Measurements from ENCODE around the gene RAD9B.

RAD9B gene

GRCh38 chr12:110530511-110530910, 28.4 kb downstream of the RAD9B start:
- TF ChIP-seq CTCF (IDR thresholded peaks at IDR 0.05), result no peak
- H3K27ac ChIP-seq, result no peak overlapping the region
- no peak overlapping the region for H3K4me3 ChIP-seq
- DNase-seq (ENCODE audit: low spot score), result no peak

GRCh38 chr12:110531741-110532333, 29.7 kb downstream of the RAD9B start:
- H3K4me3 ChIP-seq, result no peak overlapping the region
- no peak overlapping the region for H3K27ac ChIP-seq
- no peak for TF ChIP-seq CTCF (IDR thresholded peaks at IDR 0.05)
- DNase-seq (ENCODE audit: low spot score), result no peak

- TF ChIP-seq CTCF (IDR thresholded peaks at IDR 0.05), result no peak
- Histone ChIP-seq H3K27ac (no peak overlapping the region), H3K4me3 (no peak overlapping the region)
- no peak for DNase-seq (ENCODE audit: low spot score)
Measured at GRCh38 chr12:110532644-110533043, 30.5 kb downstream of the RAD9B start.

- Histone ChIP-seq H3K4me3 (no peak overlapping the region), H3K27ac (no peak overlapping the region)
- TF ChIP-seq CTCF (IDR thresholded peaks at IDR 0.05), result no peak
- DNase-seq (ENCODE audit: low spot score), result no peak
Measured at GRCh38 chr12:110533607-110534006, 31.5 kb downstream of the RAD9B start.

- Histone ChIP-seq H3K4me3 (no peak overlapping the region), H3K27ac (peak overlapping the region in 1 of 2 donors; percentile 13)
- DNase-seq (ENCODE audit: low spot score), result no peak
- no peak for TF ChIP-seq CTCF (IDR thresholded peaks at IDR 0.05)
Measured at GRCh38 chr12:110534811-110535210, 32.7 kb downstream of the RAD9B start.

- Histone ChIP-seq H3K4me3 (peak overlapping the region; percentile 52), H3K27ac (peak overlapping the region; percentile 56 to 92)
- no peak for TF ChIP-seq CTCF (IDR thresholded peaks at IDR 0.05)
- DNase-seq (ENCODE audit: low spot score), result no peak
Measured at GRCh38 chr12:110536834-110537604, 34.9 kb downstream of the RAD9B start.

All from coronary artery (tissue), 2 donors.